SIG-M5 treated with dmso at 0.1 percent for 504 hours (cell line): ENCODE measurements around the gene SH3PXD2B.

Experiments used
- DNase-seq: peaks from one replicate; lab custom pipeline; 2025; ENCODE audit not compliant: unreplicated experiment; lab: John Stamatoyannopoulos, UW

SH3PXD2B gene

GRCh38 chr5:172454358-172455086 lies at the start of gene SH3PXD2B:
Gene SH3PXD2B, minus strand, starts transcription at chr5:172454525. Its CDS starts 173 bp downstream, at chr5:172454352.
- DNase-seq: peak; percentile 31

- peak; percentile 29 for DNase-seq
Measured at GRCh38 chr5:172502969-172503368, 48.6 kb upstream of the SH3PXD2B start.

- DNase-seq: no peak
Measured at GRCh38 chr5:172502410-172502809, 48.1 kb upstream of the SH3PXD2B start.

- no peak for DNase-seq
Measured at GRCh38 chr5:172501708-172502320, 47.5 kb upstream of the SH3PXD2B start.

- DNase-seq: no peak
Measured at GRCh38 chr5:172499287-172499686, 45.0 kb upstream of the SH3PXD2B start.

- DNase-seq: no peak
Measured at GRCh38 chr5:172498431-172499129, 44.3 kb upstream of the SH3PXD2B start.

- DNase-seq: no peak
Measured at GRCh38 chr5:172497591-172498255, 43.4 kb upstream of the SH3PXD2B start.

GRCh38 chr5:172496671-172497371 lies 42.5 kb upstream of the SH3PXD2B start:
- DNase-seq: no peak

- no peak for DNase-seq
Measured at GRCh38 chr5:172494630-172495505, 40.5 kb upstream of the SH3PXD2B start.

GRCh38 chr5:172493906-172494305 lies 39.6 kb upstream of the SH3PXD2B start:
- DNase-seq: no peak

GRCh38 chr5:172493461-172493860 lies 39.1 kb upstream of the SH3PXD2B start:
- DNase-seq: no peak

- no peak for DNase-seq
Measured at GRCh38 chr5:172493002-172493401, 38.7 kb upstream of the SH3PXD2B start.

- no peak for DNase-seq
Measured at GRCh38 chr5:172492097-172492840, 37.9 kb upstream of the SH3PXD2B start.

- no peak for DNase-seq
Measured at GRCh38 chr5:172491481-172491880, 37.2 kb upstream of the SH3PXD2B start.

GRCh38 chr5:172490514-172491461 lies 36.5 kb upstream of the SH3PXD2B start:
- no peak for DNase-seq

- DNase-seq: no peak
Measured at GRCh38 chr5:172488221-172488620, 33.9 kb upstream of the SH3PXD2B start.

GRCh38 chr5:172487671-172488070 lies 33.3 kb upstream of the SH3PXD2B start:
- no peak for DNase-seq

GRCh38 chr5:172486912-172487311 lies 32.6 kb upstream of the SH3PXD2B start:
- DNase-seq: no peak
